HG03565 (cell line): ENCODE data around the gene GJA10.
A peak's percentile ranks its signal among the peaks of the same experiment; 100 is the strongest.
"Not testable (repeated sequence)": the region's sequence is repeated elsewhere in the genome, so short reads cannot be mapped to it uniquely, and the experiment has no call there.

Experiments
- ATAC-seq: cut with Tn5 transposase; IDR thresholded peaks from one replicate; pipeline ENCODE4 v1.9.1; 2021; ENCODE audit warnings: mild to moderate bottlenecking, moderate library complexity; ENCODE audit not compliant: unreplicated experiment

GJA10 gene

DNA sequence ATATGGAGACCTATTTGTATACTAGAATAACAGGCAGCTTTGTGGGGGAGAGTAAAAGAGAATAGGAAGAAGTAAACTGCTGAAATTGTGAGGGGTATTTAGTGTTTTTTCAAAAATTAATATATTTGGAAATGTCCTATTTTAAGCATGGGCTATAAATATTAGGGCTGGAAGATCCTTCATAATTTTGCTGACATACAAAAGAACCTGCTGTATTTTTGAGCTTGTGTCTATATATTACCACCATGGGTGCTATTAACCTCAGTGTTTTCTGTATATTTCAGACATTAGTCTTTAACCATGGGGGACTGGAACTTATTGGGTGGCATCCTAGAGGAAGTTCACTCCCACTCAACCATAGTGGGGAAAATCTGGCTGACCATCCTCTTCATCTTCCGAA is at the start of gene GJA10:
Gene GJA10 (plus strand): TSS at position 301 of the 400 bp plus-strand sequence. CDS start 0 bp downstream, at position 301.
- no peak for ATAC-seq

DNA sequence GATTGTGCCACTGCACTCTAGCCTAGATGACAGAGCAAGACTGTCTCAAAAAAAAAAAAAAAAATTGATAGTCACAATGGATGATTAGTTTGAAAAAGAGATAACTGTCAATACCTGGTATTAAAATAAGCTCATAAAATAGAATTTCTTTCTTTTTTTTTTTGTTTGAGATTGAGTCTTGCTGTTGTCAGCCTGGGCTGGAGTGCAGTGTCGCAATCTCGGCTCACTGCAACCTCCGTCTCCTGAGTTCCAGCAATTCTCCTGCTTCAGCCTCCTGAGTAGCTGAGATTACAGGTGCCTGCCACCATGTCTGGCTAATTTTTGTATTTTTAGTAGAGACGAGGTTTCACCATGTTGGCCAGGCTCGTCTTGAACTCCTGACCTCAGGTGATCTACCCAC is 46.8 kb upstream of the GJA10 start:
- ATAC-seq = not testable (repeated sequence)

DNA sequence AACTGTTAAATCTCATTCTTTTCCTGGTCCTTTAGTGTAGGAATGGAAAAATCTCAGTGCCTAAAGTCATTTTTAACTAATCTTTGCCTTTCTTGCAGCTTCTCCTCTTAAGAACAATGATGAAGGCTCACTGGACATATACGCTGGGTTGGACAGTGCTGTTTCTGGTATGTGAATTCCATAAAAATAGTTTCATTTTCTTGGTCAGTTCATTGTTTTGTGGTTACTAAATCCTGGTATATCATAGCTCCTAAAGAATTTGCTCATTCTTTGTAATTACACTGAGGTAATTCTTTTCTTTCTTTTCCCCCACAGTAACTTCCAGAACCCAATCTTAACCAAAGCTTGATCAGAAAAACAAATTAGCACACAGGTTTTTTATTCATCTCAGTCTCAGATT is 41.2 kb upstream of the GJA10 start:
- no peak for ATAC-seq

DNA sequence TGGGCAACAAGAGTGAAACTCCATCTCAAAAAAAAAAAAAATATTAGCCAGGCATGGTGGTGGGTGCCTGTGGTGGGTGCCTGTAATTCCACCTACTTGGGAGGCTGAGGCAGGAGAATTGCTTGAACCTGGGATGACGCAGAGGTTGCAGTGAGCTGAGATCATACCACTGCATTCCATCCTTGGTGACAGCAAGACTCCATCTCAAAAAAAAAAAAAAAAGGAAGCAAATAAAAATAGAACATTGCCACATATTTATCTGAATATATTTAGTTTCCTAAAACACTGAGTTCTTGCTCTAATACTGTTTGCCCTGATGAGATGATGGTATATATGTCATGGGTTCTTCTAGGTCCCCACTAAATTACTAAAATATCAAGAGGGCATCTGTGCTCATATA is 36.2 kb upstream of the GJA10 start:
- ATAC-seq = no peak

DNA sequence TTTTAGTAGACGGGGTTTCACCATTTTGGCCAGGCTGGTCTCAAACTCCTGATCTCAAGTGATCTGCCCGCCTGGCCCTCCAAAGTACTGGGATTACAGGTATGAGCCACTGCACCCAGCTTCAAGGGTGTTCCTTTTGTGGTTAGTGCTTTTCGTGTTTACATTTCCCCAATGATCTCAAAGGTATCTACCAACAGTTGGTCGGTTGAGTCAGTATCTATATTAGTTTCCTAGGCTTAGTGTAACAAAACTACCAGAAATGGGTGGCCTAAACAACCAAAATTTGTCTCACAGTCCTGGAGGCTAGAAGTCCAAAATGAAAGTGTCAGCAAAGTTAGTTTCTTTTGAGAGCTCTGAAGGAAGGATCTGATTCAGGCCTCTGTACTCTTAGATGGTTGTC is 34.5 kb upstream of the GJA10 start:
- peak; percentile 50 for ATAC-seq

DNA sequence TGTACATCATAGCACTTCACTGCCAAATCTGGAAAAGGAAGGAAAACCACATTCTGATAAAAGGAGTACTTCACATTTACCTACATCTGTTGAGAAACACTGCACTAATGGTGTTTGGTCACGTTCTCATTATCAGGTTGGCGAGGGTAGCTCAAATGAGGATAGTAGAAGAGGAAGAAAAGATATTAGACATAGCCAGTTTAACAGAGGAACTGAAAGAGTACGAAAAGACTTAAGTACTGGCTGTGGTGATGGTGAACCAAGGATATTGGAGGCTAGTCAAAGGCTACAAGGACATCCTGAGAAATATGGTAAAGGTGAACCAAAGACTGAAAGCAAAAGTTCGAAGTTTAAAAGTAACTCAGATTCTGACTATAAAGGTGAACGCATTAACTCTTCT is 32.0 kb upstream of the GJA10 start:
- peak; percentile 65 for ATAC-seq

DNA sequence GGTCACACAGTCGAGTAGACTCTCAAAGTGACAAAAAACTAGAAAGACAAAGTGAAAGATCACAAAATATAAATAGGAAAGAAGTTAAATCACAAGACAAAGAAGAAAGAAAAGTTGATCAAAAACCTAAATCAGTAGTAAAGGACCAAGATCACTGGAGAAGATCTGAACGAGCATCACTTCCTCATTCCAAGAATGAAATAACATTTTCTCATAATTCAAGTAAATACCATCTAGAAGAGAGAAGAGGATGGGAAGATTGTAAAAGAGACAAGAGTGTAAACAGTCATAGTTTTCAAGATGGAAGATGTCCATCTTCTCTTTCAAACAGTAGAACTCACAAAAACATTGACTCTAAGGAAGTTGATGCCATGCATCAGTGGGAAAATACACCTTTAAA is 31.6 kb upstream of the GJA10 start:
- ATAC-seq = no peak

DNA sequence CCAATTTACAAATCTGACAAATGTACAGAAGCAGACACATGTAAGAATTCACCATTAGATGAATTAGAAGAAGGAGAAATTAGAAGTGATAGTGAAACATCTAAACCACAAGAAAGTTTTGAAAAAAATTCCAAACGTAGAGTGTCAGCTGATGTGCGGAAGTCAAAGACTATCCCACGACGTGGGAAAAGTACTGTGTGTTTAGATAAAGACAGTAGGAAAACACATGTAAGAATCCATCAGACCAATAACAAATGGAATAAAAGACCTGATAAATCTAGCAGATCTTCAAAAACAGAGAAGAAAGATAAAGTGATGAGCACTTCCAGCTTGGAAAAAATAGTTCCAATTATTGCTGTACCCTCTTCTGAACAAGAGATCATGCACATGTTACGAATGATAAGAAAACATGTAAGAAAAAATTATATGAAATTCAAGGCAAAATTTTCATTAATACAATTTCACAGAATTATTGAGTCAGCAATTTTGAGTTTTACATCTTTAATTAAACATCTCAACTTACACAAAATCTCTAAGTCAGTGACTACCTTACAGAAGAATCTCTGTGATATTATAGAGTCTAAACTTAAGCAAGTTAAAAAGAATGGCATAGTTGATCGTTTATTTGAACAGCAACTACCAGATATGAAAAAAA is 28.1 kb upstream of the GJA10 start:
- no peak for ATAC-seq

DNA sequence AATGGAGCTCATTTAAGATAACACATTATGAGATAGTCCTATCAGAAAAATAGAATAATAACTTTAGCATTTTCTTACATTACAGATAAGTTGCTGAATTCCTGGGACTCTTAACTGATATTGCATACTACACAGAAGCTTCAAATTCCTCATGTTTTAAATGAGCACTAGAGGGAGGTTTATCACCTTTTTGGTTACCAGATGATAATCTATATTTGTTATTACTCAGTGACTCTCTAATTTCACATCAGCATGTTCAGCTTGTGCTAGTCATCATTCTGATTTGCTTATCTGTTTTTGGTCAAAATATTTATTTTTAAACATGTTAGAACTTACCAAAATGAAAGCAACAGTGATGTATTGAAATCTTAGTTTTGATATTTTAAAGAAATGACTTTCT is 20.5 kb upstream of the GJA10 start:
- no peak for ATAC-seq

DNA sequence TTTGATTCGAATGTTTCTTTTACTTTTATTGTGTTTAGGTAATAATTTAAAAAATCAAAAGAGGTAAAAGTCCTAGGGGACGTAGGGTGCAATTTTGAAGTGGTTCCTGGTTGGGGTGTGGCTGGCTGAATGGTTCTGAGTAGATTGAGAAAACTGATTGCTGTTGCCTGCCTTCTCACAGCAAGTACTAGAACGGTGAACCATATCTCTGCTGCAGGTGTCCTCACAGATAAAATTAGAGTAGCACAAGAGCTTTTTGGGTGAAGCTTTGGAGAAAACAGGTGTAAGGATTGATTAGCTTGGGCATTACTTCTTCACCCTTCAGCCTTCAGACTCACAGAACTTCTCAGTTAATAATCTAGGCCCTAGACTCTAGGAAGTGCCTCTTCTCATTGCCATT is 19.8 kb upstream of the GJA10 start:
- no peak for ATAC-seq

DNA sequence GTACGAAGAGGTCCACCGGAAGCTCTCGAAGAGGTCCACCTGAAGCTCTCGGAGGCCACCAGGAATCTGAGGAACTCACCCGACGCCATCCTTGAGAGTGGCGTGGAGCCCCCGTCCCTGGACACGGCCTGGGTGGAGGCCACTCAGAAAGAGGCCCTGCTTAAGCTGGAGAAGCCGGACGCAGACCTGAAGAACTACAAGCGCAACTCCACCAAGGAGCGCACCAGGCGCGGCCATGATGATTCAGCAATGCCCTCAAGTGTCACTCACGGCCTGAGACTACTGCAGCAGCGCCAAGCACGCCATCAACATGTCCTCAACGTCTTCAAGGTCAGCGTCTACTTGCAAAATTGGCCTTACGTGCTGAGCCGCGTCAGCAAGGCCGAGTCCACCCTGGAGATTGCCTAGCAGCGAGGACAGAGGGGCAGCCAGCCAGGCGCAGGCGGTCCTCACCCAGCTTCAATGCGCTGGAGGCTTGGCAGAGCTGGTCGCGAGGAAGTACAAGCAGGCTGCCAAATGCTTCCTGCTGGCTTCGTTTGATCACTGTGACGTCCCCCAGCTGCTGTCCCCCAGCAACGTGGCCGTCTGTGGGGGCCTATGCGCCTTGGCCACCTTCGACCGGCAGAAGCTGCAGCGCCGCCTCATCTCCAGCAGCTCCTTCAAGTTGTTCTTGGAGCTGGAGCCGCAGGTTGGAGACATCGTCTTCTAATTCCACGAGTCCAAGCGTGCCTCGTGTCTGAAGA is 7.7 kb upstream of the GJA10 start:
- no peak for ATAC-seq

DNA sequence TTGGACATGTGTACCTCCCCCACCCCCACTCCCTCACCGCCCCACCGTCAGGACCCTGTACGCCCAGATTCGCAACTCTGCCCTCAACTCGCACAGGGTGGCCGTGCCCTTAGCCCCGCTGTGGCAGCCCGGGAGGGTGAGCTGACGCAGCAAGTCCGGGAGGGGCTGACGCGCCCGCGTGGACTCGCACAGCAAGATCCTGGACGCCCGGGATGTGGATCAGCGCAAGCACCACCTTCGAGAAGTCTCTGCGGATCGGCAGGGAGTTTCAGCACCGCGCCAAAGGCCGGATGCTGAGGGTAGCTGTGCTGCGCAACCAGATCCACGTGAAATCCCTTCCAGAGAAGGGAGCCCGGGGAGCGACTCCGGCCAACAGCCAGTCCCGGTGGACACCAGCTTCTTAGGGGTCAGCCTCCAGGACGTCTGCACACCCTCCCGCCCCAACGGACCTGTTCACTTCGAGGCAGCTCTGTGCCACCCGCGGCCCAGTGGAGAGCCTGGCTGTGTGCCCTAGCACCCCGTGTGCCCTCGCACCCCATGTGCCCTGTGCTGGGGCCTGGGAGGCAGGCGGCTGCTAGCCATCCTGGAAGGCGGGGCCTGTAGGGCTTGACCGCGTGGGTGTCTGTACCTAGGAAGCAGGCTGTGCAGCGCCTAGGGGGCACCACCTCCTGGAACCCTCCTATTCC is 6.7 kb upstream of the GJA10 start:
- ATAC-seq = no peak

DNA sequence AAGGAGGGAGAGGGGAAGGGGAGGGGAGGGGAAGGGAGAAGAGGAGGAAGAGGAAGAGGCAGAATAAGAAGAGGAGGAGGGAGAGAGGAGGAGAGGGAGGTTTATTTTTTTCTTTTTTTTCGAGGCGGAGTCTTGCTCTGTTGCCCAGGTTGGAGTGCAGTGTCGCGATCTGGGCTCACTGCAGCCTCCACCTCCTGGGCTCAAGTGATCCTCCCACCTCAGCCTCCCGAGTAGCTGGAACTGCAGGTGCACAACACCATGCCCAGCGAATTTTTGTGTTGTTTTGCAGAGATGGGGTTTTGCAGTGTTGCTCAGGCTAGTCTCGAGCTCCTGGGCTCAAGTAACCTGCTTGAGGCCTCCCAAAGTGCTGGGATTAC is 6.1 kb upstream of the GJA10 start:
- ATAC-seq = no peak

DNA sequence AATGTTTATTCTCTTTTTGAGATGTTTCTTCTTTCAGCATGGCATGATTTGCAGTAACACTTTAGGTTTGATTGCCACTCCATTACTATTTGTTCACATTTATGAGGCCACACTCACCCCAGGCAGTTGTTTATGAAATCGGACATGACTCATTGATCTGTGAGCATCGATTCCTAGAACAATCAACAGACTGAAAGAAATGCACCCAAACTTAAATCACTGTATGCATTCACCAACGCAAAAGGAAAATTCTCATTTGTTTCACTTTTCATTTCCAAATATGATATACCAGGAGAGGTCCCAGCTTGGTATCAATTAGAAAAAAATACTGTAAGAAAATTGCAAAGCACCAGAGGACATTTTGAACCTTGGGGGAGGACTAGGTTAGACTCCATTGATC is 5.4 kb upstream of the GJA10 start:
- no peak for ATAC-seq

DNA sequence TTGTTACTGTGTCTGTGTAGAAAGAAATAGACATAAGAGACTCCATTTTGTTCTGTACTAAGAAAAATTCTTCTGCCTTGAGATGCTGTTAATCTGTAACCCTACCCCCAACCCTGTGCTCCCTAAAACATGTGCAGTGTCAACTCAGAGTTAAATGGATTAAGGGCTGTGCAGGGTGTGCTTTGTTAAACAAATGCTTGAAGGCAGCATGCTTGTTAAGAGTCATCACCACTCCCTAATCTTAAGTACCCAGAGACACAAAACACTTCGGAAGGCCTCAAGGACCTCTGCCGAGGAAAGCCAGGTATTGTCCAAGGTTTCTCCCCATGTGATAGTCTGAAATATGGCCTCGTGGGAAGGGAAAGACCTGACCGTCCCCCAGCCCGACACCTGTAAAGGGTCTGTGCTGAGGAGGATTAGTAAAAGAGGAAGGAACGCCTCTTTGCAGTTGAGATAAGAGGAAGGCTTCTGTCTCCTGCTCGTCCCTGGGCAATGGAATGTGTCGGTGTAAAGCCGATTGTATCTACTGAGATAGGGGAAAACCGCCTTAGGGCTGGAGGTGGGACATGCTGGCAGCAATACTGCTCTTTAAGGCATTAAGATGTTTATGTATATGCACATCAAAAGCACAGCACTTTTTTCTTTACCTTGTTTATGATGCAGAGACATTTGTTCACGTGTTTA is 3.3 kb upstream of the GJA10 start:
- ATAC-seq = not testable (repeated sequence)

DNA sequence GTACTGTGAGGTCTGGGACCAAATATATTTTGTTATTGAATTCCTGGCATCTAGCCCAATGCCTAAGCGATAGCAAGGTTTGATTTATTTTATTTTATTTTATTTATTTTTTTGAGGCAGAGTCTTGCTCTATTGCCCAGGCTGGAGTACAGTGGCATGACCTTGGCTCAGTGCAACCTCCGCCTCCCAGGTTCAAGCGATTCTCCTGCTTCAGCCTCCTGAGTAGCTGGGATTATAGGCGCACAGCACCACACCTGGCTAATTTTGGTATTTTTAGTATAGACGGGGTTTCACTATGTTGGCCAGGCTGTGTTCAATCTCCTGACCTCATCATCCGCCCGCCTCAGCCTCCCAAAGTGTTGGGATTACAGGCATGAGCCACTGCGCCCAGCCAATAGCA is 1.7 kb upstream of the GJA10 start:
- ATAC-seq = not testable (repeated sequence)

DNA sequence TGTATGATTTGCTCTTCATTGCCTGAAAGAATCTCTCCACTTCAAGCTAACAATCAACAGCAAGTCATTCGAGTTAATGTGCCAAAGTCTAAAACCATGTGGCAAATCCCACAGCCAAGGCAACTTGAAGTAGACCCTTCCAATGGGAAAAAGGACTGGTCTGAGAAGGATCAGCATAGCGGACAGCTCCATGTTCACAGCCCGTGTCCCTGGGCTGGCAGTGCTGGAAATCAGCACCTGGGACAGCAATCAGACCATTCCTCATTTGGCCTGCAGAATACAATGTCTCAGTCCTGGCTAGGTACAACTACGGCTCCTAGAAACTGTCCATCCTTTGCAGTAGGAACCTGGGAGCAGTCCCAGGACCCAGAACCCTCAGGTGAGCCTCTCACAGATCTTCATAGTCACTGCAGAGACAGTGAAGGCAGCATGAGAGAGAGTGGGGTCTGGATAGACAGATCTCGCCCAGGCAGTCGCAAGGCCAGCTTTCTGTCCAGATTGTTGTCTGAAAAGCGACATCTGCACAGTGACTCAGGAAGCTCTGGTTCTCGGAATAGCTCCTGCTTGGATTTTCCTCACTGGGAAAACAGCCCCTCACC is 1.1 kb downstream of the GJA10 start:
- no peak for ATAC-seq

DNA sequence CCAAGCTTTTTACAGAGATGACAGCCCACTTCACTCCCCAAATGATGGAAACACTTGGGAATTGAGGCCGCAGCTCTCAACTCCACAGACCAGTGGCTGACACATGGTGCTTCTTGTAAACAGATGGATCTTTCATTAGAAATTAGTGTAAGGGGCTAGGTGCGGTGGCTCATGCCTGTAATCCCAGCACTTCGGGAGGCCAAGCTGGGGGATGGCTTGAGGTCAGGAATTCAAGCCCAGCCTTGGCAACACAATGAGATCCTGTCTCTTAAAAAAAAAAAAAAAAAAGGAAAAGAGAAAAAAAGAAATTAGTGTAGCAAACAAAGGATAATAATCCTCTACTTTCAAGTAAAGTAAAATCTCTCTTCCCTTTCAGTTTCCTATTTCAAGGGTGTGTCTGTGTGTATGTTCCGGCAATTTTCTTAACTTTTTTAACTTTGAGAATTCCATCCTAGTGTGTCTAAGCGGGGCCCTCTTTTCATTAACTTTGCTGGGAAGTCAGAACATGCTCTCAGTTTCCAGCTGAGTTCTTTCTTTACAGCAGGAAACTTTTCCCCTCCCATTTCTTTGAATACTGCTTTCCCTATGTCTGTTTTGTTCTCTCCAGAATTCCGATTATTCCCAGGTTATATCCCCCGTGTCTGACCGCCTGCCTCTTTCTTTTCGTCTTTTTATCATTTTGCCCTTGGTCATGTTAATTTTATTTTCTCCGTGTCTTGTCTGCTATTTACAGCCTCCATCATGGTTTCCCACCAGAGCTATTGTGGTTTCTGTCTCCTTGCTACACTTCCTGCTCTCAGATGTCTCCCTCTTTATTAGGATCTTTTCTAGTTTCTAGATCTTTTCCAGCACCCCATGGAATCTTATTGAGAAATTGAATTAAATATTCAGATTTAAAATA is 16.0 kb downstream of the GJA10 start:
- ATAC-seq = not testable (repeated sequence)

DNA sequence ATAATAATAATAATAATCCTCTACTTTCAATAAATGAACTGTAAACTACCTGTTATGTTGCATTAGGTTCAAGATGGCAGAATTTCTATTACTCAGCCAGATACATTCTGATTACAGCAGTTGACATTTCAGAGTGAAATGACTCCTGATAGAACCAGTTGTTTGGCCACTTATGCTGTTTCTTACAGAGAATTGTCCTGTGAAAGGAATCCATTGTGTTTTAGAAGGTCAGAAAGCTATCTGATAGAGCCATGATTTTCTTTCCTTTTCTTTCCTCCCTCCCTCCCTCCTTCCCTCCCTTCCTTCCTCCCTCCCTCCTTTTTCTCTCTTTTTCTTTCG is 16.6 kb downstream of the GJA10 start:
- no peak for ATAC-seq
